ENCODE measurements around the gene VKORC1L1. TPM values are rescaled to one million over a fixed set of nuclear protein-coding genes. Genes with fewer than 3 reads are reported as not detected.
"Not testable (repeated sequence)": the region's sequence is repeated elsewhere in the genome, so short reads cannot be mapped to it uniquely, and the experiment has no call there.

Gene VKORC1L1
- total RNA-seq, 3 donors from 2014 or later (not counting 1 experiment from before 2014, with no cell fraction given): 5.7 to 8.2 (median 7.1) TPM

DNA sequence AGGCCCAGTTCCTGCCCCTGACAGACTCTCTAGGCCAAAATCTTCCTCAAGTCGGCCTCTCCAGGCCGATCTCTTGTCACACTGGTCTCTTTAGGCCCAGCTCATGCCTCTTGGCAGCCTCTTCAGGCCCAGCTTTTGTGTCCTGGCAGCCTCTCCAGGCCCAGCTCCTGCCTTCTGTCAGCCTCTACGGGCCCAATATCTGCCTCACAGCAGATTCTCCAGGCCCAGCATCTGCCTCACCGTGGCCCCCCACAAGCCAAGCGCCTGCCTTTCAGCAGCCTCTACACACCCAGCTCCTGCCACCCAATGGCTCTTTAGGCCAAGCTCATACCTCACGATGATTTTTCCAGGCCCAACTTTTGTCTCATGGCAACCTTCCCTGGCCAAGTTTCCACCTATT lies 33.0 kb upstream of the VKORC1L1 start:
- TF ChIP-seq CTCF (IDR thresholded peaks at IDR 0.05): no peak
- Histone ChIP-seq H3K4me3 (ENCODE audit: low read length) (no peak overlapping the region), H3K36me3 (ENCODE audit: control insufficient read depth, insufficient read depth, low read length) (no peaks in the 10 kb centered on the region), H3K27ac (ENCODE audit: low read length) (no peak overlapping the region), H3K9me3 (ENCODE audit: control insufficient read depth, insufficient read depth, low read length) (no peaks in the 10 kb centered on the region), H3K4me1 (ENCODE audit: control insufficient read depth, insufficient read depth, low read length) (no peaks in the 10 kb centered on the region), H3K27me3 (ENCODE audit: control insufficient read depth, insufficient read depth, low read length) (no peaks in the 10 kb centered on the region)
- Mint-ChIP-seq H3K4me3 (no peak overlapping the region), H3K27me3 (ENCODE audit: low read depth in 2 of 2) (no peaks in the 10 kb centered on the region), H3K9me3 (no peaks in the 10 kb centered on the region), H3K4me1 (no peaks in the 10 kb centered on the region), H3K36me3 (no peaks in the 10 kb centered on the region), H3K27ac (peak overlapping the region in 1 of 2 donors; percentile 0)
- DNase-seq (no peak), ATAC-seq (no peak)
- WGBS (ENCODE audit: insufficient coverage): 93% methylated on average over 6 of the region's 6 CpGs
- intact Hi-C loops (cut with micrococcal nuclease): loop anchor here (5.0 kb wide), 1 partner anchor 542 kb away; no protein-coding TSS in a partner anchor

DNA sequence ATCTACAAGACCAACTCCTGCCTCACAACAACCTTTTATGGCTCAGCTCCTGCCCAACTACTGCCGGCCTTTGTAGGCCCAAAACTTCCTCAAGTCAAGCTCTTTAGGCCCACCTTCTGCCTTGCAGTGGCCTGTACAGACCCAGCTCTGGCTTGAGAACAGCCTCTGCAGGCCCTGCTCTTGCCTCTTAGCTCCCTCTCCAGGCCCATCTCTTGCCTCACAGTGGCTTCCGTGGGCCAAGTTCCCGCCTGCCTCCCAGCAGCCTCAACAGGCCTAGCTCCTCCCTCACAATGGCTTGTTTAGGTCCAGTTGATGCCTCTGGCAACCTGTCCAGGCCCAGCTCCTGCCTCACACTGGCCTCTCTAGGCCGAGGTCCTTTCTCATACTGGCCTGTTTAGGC lies 32.4 kb upstream of the VKORC1L1 start:
- intact Hi-C loops (cut with micrococcal nuclease): no loop called here
- WGBS (ENCODE audit: insufficient coverage): 91% methylated on average over 4 of the region's 4 CpGs
- Histone ChIP-seq H3K27ac (ENCODE audit: low read length) (no peak overlapping the region), H3K9me3 (ENCODE audit: control insufficient read depth, insufficient read depth, low read length) (no peaks in the 10 kb centered on the region), H3K36me3 (ENCODE audit: control insufficient read depth, insufficient read depth, low read length) (no peaks in the 10 kb centered on the region), H3K4me1 (ENCODE audit: control insufficient read depth, insufficient read depth, low read length) (no peaks in the 10 kb centered on the region), H3K4me3 (ENCODE audit: low read length) (no peak overlapping the region), H3K27me3 (ENCODE audit: control insufficient read depth, insufficient read depth, low read length) (no peaks in the 10 kb centered on the region)
- H3K36me3 Mint-ChIP-seq: no peaks in the 10 kb centered on the region
- peak overlapping the region in 1 of 2 donors; percentile 0 for H3K27ac Mint-ChIP-seq
- ATAC-seq (peak in 1 of 3 donors; percentile 48), DNase-seq (no peak)
- TF ChIP-seq CTCF (IDR thresholded peaks at IDR 0.05): no peak
- no peaks in the 10 kb centered on the region for H3K4me1 Mint-ChIP-seq
- no peaks in the 10 kb centered on the region for H3K9me3 Mint-ChIP-seq
- H3K27me3 Mint-ChIP-seq (ENCODE audit: low read depth in 2 of 2): no peaks in the 10 kb centered on the region
- H3K4me3 Mint-ChIP-seq: no peak overlapping the region

GRCh38 chr7:65843616-65844015 lies 29.3 kb upstream of the VKORC1L1 start:
- H3K36me3 Mint-ChIP-seq; intact Hi-C loops (cut with micrococcal nuclease): not testable (repeated sequence)

GRCh38 chr7:65846008-65846570 lies 26.8 kb upstream of the VKORC1L1 start:
- Histone ChIP-seq H3K9me3 (ENCODE audit: control insufficient read depth, insufficient read depth, low read length) (no peaks in the 10 kb centered on the region), H3K27ac (ENCODE audit: low read length) (no peak overlapping the region), H3K27me3 (ENCODE audit: control insufficient read depth, insufficient read depth, low read length) (no peaks in the 10 kb centered on the region), H3K36me3 (ENCODE audit: control insufficient read depth, insufficient read depth, low read length) (no peaks in the 10 kb centered on the region), H3K4me1 (ENCODE audit: control insufficient read depth, insufficient read depth, low read length) (no peaks in the 10 kb centered on the region), H3K4me3 (ENCODE audit: low read length) (no peak overlapping the region)
- H3K27me3 Mint-ChIP-seq (ENCODE audit: low read depth in 2 of 2): peaks cover 0 to 6% of the 10 kb centered on the region in 2 donors
- TF ChIP-seq CTCF (IDR thresholded peaks at IDR 0.05): no peak
- no peaks in the 10 kb centered on the region for H3K9me3 Mint-ChIP-seq
- no peak overlapping the region for H3K27ac Mint-ChIP-seq
- ATAC-seq (no peak), DNase-seq (no peak)
- intact Hi-C loops (cut with micrococcal nuclease): no loop called here
- H3K4me1 Mint-ChIP-seq: no peaks in the 10 kb centered on the region
- H3K36me3 Mint-ChIP-seq: no peaks in the 10 kb centered on the region
- H3K4me3 Mint-ChIP-seq: no peak overlapping the region
- WGBS (ENCODE audit: insufficient coverage): 95% methylated on average over 4 of the region's 4 CpGs

More at GRCh38 chr7:65843616-65844015, 29.3 kb upstream of the VKORC1L1 start:
- ATAC-seq; H3K9me3 ChIP-seq (ENCODE audit: control insufficient read depth, insufficient read depth, low read length); H3K4me3 Mint-ChIP-seq; H3K4me1 ChIP-seq (ENCODE audit: control insufficient read depth, insufficient read depth, low read length); H3K27ac ChIP-seq (ENCODE audit: low read length); DNase-seq; H3K27me3 Mint-ChIP-seq (ENCODE audit: low read depth in 2 of 2); H3K36me3 ChIP-seq (ENCODE audit: control insufficient read depth, insufficient read depth, low read length); H3K27ac Mint-ChIP-seq; H3K9me3 Mint-ChIP-seq; H3K4me3 ChIP-seq (ENCODE audit: low read length); H3K4me1 Mint-ChIP-seq; H3K27me3 ChIP-seq (ENCODE audit: control insufficient read depth, insufficient read depth, low read length): not testable (repeated sequence)

DNA sequence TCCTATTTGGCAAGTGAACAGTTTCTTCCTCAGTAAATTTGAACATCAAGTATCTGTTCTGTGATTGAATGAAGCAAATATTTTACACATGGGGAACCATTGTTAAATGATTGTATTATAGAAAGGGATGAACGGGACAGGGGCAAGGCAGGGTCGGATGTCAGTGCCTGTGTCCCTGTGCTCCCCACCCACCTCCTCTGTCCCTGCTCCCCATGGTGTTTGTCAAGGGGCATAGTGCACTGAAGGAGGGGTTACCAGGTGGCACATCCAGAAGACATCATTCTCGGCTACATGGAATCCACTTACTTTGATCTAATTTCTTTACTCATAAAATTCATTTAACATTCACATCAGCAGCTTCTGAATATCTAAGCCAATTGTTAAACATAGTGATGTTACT lies 19.4 kb upstream of the VKORC1L1 start:
- H3K9me3 Mint-ChIP-seq; H3K27ac Mint-ChIP-seq; H3K36me3 ChIP-seq (ENCODE audit: control insufficient read depth, insufficient read depth, low read length); H3K9me3 ChIP-seq (ENCODE audit: control insufficient read depth, insufficient read depth, low read length); DNase-seq; H3K27me3 Mint-ChIP-seq (ENCODE audit: low read depth in 2 of 2); H3K36me3 Mint-ChIP-seq; H3K4me3 ChIP-seq (ENCODE audit: low read length); ATAC-seq; H3K27me3 ChIP-seq (ENCODE audit: control insufficient read depth, insufficient read depth, low read length); H3K4me3 Mint-ChIP-seq; H3K4me1 ChIP-seq (ENCODE audit: control insufficient read depth, insufficient read depth, low read length); intact Hi-C loops (cut with micrococcal nuclease); H3K27ac ChIP-seq (ENCODE audit: low read length); H3K4me1 Mint-ChIP-seq: not testable (repeated sequence)
- WGBS (ENCODE audit: insufficient coverage): 100% methylated on average over 3 of the region's 3 CpGs

DNA sequence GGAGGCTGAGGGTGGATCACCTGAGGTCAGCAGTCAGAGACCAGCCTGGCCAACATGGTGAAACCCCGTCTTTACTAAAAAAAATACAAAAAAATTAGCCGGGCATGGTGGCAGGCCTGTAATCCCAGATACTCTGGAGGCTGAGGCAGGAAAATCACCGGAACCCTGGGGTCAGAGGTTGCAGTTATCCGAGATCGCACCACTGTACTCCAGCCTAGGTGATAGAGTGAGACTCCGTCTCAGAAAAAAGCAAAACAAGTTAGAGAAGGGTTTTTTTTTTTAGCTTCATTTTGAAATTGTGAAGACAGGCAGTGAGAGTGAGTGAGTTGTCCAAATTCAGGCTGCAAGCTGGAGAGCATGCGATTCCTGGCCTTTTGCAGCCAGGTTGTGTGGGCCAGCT lies 19.0 kb upstream of the VKORC1L1 start:
- H3K27me3 ChIP-seq (ENCODE audit: control insufficient read depth, insufficient read depth, low read length); H3K36me3 ChIP-seq (ENCODE audit: control insufficient read depth, insufficient read depth, low read length); DNase-seq; ATAC-seq; H3K36me3 Mint-ChIP-seq; H3K4me3 Mint-ChIP-seq; H3K27ac ChIP-seq (ENCODE audit: low read length); H3K4me1 Mint-ChIP-seq; intact Hi-C loops (cut with micrococcal nuclease); H3K27me3 Mint-ChIP-seq (ENCODE audit: low read depth in 2 of 2); H3K4me1 ChIP-seq (ENCODE audit: control insufficient read depth, insufficient read depth, low read length); H3K27ac Mint-ChIP-seq; H3K9me3 ChIP-seq (ENCODE audit: control insufficient read depth, insufficient read depth, low read length); H3K4me3 ChIP-seq (ENCODE audit: low read length); H3K9me3 Mint-ChIP-seq: not testable (repeated sequence)
- 97% methylated on average over 7 of the region's 7 CpGs for WGBS (ENCODE audit: insufficient coverage)

All from natural killer cell (primary cell).